GM23338 (cell line): Measurements from ENCODE around the gene DYNC2H1. TPM values are rescaled to one million over a fixed set of nuclear protein-coding genes. Genes with fewer than 3 reads are reported as not detected.

Experiments
- ATAC-seq: fragments of 200-7000 bp; cut with Tn5 transposase; 3 replicates; pipeline ENCODE4 v1.9.1; 2020
- DNase-seq: peaks from one replicate; pipeline ENCODE4 v3.0.0-alpha.2; 2015; ENCODE audit warnings: low spot score
- H2AFZ ChIP-seq: fragments of 200-600 bp; sonication (generic); 2 replicates; pipeline ENCODE4 v1.8.0; 2016; ENCODE audit warnings: antibody characterized with exemption, mild to moderate bottlenecking, moderate library complexity
- H3F3A ChIP-seq: fragments of 200-600 bp; sonication (generic); replicated peaks from 2 replicates; pipeline ENCODE4 v1.8.0; 2017; ENCODE audit warnings: antibody characterized with exemption, mixed run types, low read depth
- H3K27ac ChIP-seq: fragments of 200-600 bp; sonication (generic); 2 replicates; pipeline ENCODE4 v1.6.1; 2016; ENCODE audit warnings: low read depth
- H3K27me3 ChIP-seq: fragments of 200-600 bp; sonication (generic); 2 replicates; pipeline ENCODE4 v1.8.0; 2016; ENCODE audit warnings: mild to moderate bottlenecking, mixed run types, moderate library complexity; ENCODE audit not compliant: insufficient read depth
- H3K36me3 ChIP-seq: fragments of 200-600 bp; sonication (generic); 2 replicates; pipeline ENCODE4 v1.8.0; 2016; ENCODE audit warnings: mild to moderate bottlenecking; ENCODE audit not compliant: insufficient read depth
- H3K4me1 ChIP-seq: fragments of 200-600 bp; sonication (generic); 2 replicates; pipeline ENCODE4 v1.8.0; 2016; ENCODE audit warnings: mild to moderate bottlenecking, moderate library complexity; ENCODE audit not compliant: insufficient read depth
- H3K4me2 ChIP-seq: fragments of 200-600 bp; sonication (generic); 2 replicates; pipeline ENCODE4 v1.7.1; 2017; ENCODE audit warnings: mixed run types
- H3K4me3 ChIP-seq: fragments of 200-600 bp; sonication (generic); 2 replicates; pipeline ENCODE4 v1.6.1; 2016; ENCODE audit warnings: mixed run types
- H3K79me2 ChIP-seq: fragments of 200-600 bp; sonication (generic); replicated peaks from 2 replicates; pipeline ENCODE4 v1.8.0; 2017; ENCODE audit warnings: mild to moderate bottlenecking; ENCODE audit not compliant: insufficient read depth
- H3K9me2 ChIP-seq: fragments of 200-600 bp; sonication (generic); 2 replicates; pipeline ENCODE4 v1.8.0; 2017; ENCODE audit not compliant: insufficient read depth
- H4K20me1 ChIP-seq: fragments of 200-600 bp; sonication (generic); replicated peaks from 2 replicates; pipeline ENCODE4 v1.8.0; 2017; ENCODE audit warnings: mild to moderate bottlenecking; ENCODE audit not compliant: insufficient read depth
- H3K27ac Mint-ChIP-seq: 2 replicates; pipeline ENCODE4 v1.8.0; 2020; ENCODE audit warnings: inconsistent platforms, mild to moderate bottlenecking, moderate library complexity, mixed read lengths
- H3K27me3 Mint-ChIP-seq: 3 replicates; pipeline ENCODE4 v1.8.0; 2022; ENCODE audit warnings: low read depth, mild to moderate bottlenecking, moderate library complexity, mixed read lengths, inconsistent platforms; ENCODE audit not compliant: insufficient read depth, poor library complexity
- H3K36me3 Mint-ChIP-seq: 3 replicates; pipeline ENCODE4 v1.8.0; 2021; ENCODE audit warnings: low read depth, mild to moderate bottlenecking, inconsistent platforms, moderate library complexity, mixed read lengths
- H3K4me1 Mint-ChIP-seq: 3 replicates; pipeline ENCODE4 v1.8.0; 2020; ENCODE audit warnings: mild to moderate bottlenecking, inconsistent platforms, mixed read lengths
- H3K4me3 Mint-ChIP-seq: 3 replicates; pipeline ENCODE4 v1.8.0; 2021; ENCODE audit warnings: moderate library complexity, mild to moderate bottlenecking, inconsistent platforms, mixed read lengths
- H3K9me3 Mint-ChIP-seq: 3 replicates; pipeline ENCODE4 v1.8.0; 2020; ENCODE audit warnings: moderate library complexity, mild to moderate bottlenecking, inconsistent platforms, mixed read lengths
- CREB1 ChIP-seq: fragments of 250-450 bp; sonication (Bioruptor Pico); IDR thresholded peaks from 2 replicates; pipeline ENCODE4 v1.5.0; 2020; ENCODE audit warnings: low read depth, mild to moderate bottlenecking, moderate library complexity
- CTCF ChIP-seq, 2 experiments: fragments of 200-600 bp in 1 of 2; sonication (generic) in 1 of 2; conservative IDR thresholded peaks; 2 replicates each; pipeline versions ENCODE4 v1.5.1 to v1.6.1; 2016 to 2017; ENCODE audit warnings: antibody characterized with exemption in 2 of 2, low read depth in 2 of 2, mild to moderate bottlenecking in 2 of 2, moderate library complexity in 1 of 2
- ETS1 ChIP-seq: IDR thresholded peaks from 2 replicates; pipeline ENCODE4 v1.6.1; 2016; ENCODE audit warnings: antibody characterized with exemption
- EZH2 ChIP-seq: fragments of 200-600 bp; sonication (generic); IDR thresholded peaks from one replicate; pipeline ENCODE4 v1.8.0; 2017; ENCODE audit warnings: antibody characterized with exemption, mild to moderate bottlenecking, low read depth; ENCODE audit not compliant: unreplicated experiment
- EZH2phosphoT487 ChIP-seq: fragments of 200-600 bp; sonication (generic); IDR thresholded peaks from one replicate; pipeline ENCODE4 v1.8.1; 2018; ENCODE audit warnings: antibody characterized with exemption; ENCODE audit not compliant: unreplicated experiment
- JUNB ChIP-seq: IDR thresholded peaks from one replicate; pipeline ENCODE4 v1.6.1; 2016; ENCODE audit warnings: antibody characterized with exemption; ENCODE audit not compliant: unreplicated experiment
- NANOG ChIP-seq: IDR thresholded peaks from 2 replicates; pipeline ENCODE4 v1.6.1; 2016; ENCODE audit warnings: antibody characterized with exemption, borderline replicate concordance
- POLR2AphosphoS5 ChIP-seq: IDR thresholded peaks from 2 replicates; pipeline ENCODE4 v1.6.1; 2016; ENCODE audit warnings: antibody characterized with exemption, low read depth
- REST ChIP-seq: IDR thresholded peaks from one replicate; pipeline ENCODE4 v1.6.1; 2018; ENCODE audit warnings: antibody characterized with exemption; ENCODE audit not compliant: unreplicated experiment
- STAT1 ChIP-seq: IDR thresholded peaks from one replicate; pipeline ENCODE4 v1.6.1; 2016; ENCODE audit warnings: antibody characterized with exemption; ENCODE audit not compliant: unreplicated experiment
- ZNF114 ChIP-seq: fragments of 250-450 bp; sonication (Bioruptor Pico); IDR thresholded peaks from 2 replicates; pipeline ENCODE4 v1.5.0; 2020; ENCODE audit warnings: mild to moderate bottlenecking, moderate library complexity
- ZNF331 ChIP-seq: fragments of 250-450 bp; sonication (Bioruptor Pico); IDR thresholded peaks from 2 replicates; pipeline ENCODE4 v1.5.0; 2020; ENCODE audit warnings: low read depth, mild to moderate bottlenecking, moderate library complexity
- polyA plus RNA-seq: library from polyadenylated mRNA; unstranded; fragments of >200 nt; fragmentation: Nextera tagmentation; extraction: Ambion mirVana; gene quantifications from 2 replicates; pipeline ENCODE4 v1.2.1, GENCODE V29; 2016
- total RNA-seq: library from RNA; depleted of rRNA; stranded (reverse); fragments of >200 nt; shearing (Covaris generic); gene quantifications from 2 replicates; pipeline ENCODE4 v1.2.3, GENCODE V29; 2014

Gene DYNC2H1
- total and polyA plus RNA-seq, 2 experiments from 2014 or later = 19.3 to 22.5 TPM

- TF ChIP-seq JUNB (no peak), POLR2AphosphoS5 (no peak), CREB1 (CRISPR knock-in tag) (no peak), REST (no peak), NANOG (no peak), CTCF (conservative IDR thresholded peaks at IDR 0.05; ENCODE audit: low read depth in 2 of 2) (no peak), STAT1 (no peak), EZH2 (no peak)
Measured at GRCh38 chr11:103164093-103164796, 55.0 kb downstream of the DYNC2H1 start (continued).

- Histone ChIP-seq H2AFZ (no peak overlapping the region), H3K27me3 (no peaks in the 10 kb centered on the region), H3K4me2 (no peak overlapping the region), H4K20me1 (no peaks in the 10 kb centered on the region), H3K9me2 (no peaks in the 10 kb centered on the region), H3K4me3 (no peak overlapping the region), H3K36me3 (no peaks in the 10 kb centered on the region), H3F3A (no peaks in the 10 kb centered on the region), H3K79me2 (no peaks in the 10 kb centered on the region), H3K27ac (no peak overlapping the region), H3K4me1 (no peaks in the 10 kb centered on the region)
- ATAC-seq = no peak
- H3K27me3 Mint-ChIP-seq = no peaks in the 10 kb centered on the region
- H3K4me1 Mint-ChIP-seq = no peaks in the 10 kb centered on the region
- no peak overlapping the region for H3K4me3 Mint-ChIP-seq
- no peak for DNase-seq
- H3K36me3 Mint-ChIP-seq = peaks cover 4% of the 10 kb centered on the region; the same call in 1 of the 3 replicates
- H3K27ac Mint-ChIP-seq = no peak overlapping the region
- no peaks in the 10 kb centered on the region for H3K9me3 Mint-ChIP-seq
- TF ChIP-seq ZNF114 (CRISPR knock-in tag) (no peak), STAT1 (no peak), EZH2phosphoT487 (no peak), CTCF (conservative IDR thresholded peaks at IDR 0.05; ENCODE audit: low read depth in 2 of 2) (no peak), POLR2AphosphoS5 (no peak), NANOG (no peak), JUNB (no peak), CREB1 (CRISPR knock-in tag) (no peak), ZNF331 (CRISPR knock-in tag) (no peak), REST (no peak), ETS1 (no peak)
Measured at GRCh38 chr11:103167166-103167565, 57.9 kb downstream of the DYNC2H1 start.
